G401 (cell line): Measurements from ENCODE around the gene PDK1. TPM values are rescaled to one million over a fixed set of nuclear protein-coding genes. Genes with fewer than 3 reads are reported as not detected.

Experiments used
- DNase-seq: peaks from one replicate; pipeline ENCODE4 v3.0.0-alpha.2; 2015; ENCODE audit warnings: low spot score
- in situ Hi-C: cut with HindIII; loops from 2 replicates; pipeline ENCODE4 v1.10.0; 2016; ENCODE audit warnings: low sequenced_read_pairs, mixed read lengths
- total RNA-seq: library from RNA; depleted of rRNA; stranded (reverse); fragments of >200 nt; shearing (Covaris generic); gene quantifications from 2 replicates; pipeline ENCODE4 v1.2.3, GENCODE V29; 2014; rRNA removed

PDK1 gene
- total RNA-seq, 1 experiment from 2014 or later, result 10.0 TPM

DNA sequence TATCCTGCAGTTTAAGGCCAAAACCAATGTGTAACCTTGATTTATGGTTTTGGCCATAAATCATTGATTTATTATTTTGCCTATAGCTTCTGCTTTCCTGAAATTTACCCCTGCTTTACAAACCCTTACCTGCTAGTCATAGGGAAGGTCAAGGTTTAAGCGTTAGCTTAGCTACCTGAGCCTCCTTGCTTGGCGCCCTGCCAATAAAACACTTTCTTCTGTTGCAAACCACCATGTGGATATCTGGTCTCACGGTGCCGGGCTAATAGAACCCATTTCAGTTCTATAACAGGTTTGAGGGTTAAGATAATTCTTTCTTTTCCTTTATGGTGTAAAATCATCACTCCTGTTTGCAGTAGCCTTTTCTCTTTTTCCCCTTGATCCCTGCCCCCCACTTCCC is 72.2 kb downstream of the PDK1 start:
- in situ Hi-C loops, result no loop called here
- DNase-seq, result no peak

GRCh38 chr2:172629586-172629985 is 73.7 kb downstream of the PDK1 start:
- DNase-seq, result no peak

DNA sequence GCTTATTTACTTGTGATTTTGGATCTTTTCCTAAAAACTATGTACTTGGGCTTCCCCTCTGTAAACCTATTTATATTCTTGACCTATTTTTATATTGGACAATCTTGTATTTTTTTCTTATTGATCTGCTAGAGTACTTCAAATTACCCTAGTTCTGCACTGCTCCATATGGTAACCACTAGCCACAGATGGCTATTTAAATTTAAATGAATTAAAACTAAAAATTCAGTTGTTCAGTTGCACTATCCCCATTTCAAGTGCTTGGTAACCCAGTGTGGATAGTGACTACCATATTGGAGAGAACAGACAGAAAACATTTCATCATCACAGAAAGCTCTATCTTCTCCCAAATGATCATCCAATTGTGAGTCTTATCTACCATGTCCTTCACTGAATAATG is 74.3 kb downstream of the PDK1 start:
- no peak for DNase-seq
- in situ Hi-C loops, result no loop called here

More at GRCh38 chr2:172629586-172629985, 73.7 kb downstream of the PDK1 start:
- in situ Hi-C loops, result no loop called here

DNA sequence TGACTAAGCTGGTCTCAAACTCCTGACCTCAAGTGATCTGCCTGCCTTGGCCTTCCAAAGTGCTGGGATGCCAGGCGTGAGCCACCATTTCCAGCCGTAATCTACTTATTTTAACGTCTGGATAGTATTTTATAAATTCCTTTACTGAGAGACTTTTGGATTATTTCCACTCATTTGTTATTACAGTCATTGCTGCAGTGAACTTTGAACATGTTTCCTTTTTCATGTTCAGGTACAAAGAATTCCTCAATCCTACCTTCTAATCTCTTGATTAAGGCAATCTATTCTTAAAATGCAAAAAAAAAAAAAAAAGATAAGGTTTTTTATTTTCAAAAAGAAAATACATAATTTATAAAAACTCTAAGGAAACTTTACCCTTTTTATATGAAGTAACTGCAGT is 78.6 kb downstream of the PDK1 start:
- in situ Hi-C loops, result no loop called here
- no peak for DNase-seq

GRCh38 chr2:172635548-172635947 is 79.7 kb downstream of the PDK1 start:
- in situ Hi-C loops, result no loop called here
- DNase-seq, result no peak

- no peak for DNase-seq
- in situ Hi-C loops, result no loop called here
These were observed 83.4 kb downstream of the PDK1 start for GRCh38 chr2:172639256-172639655.

- in situ Hi-C loops, result no loop called here
- no peak for DNase-seq
These were observed 83.9 kb downstream of the PDK1 start for GRCh38 chr2:172639823-172640222.

DNA sequence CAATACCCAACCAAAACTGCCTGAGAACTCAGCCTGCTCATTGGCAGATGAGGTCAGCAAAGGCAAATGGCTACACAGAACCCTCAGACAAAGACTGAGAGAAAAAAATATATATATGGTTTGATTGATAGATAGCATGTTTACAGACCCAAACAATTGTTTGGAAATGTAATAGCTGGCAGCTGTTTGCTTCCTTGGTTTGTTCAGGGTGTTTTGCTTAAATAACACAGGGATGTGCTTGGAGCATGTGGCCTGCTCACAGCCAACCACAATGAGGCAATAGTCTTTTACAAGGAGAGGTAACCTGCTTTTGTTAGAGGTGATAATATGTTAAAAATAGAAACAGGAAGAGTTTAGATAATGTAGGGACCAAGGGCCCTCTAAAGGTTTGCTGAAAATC is 84.5 kb downstream of the PDK1 start:
- in situ Hi-C loops, result no loop called here
- DNase-seq, result no peak

DNA sequence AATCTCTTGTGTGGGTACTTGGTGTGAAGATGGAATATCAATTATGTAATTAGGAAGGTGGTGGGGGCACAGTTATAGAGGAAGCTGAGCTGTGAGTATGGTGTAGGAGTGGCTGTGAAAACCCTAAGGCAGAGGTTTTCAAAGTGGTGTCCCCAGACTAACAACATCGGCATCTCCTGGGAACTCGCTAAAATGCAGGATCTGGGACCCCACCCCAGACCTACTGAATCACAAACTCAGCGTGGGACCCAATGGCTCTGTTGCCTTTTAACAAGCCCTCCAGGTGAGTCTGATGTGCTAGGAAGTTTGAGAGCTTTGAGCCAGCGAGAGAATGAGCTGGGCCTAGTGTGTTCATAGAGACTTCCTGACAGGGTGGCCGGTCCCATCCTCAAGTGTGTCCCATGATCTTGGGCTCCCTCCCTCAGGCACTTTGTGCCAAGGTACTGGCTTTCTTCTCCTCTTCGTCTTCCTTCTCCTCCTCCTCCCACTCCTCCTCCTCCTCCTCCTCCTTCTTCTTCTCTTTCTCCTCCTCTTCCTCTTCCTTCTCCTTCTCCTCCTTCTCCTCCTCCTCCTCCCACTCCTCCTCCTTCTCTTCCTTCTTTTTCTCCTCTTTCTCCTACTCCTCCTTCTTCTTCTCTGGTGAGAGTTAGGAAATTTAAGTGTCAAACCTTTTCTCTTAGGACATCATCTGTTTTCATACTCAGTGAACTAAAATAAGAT is 86.6 kb downstream of the PDK1 start:
- no peak for DNase-seq

DNA sequence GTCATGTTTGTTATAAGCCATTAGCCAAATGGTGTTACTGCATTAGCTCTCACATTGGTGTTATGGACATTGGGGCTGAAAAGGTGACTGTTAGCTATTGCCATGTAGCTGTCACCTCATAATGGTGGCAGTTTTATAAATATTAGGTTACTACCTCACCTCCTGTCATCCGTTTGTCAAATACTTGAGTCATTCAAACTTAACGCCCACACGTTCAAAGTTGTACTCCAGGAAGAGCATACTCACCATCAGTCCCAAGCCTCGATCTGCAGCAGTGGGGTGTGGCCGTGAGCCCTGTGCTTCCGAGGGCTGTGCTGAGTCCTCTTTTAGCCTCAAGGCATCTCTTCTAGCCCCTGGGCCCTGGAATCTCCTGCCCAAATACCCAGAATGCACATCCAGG is 87.3 kb downstream of the PDK1 start:
- in situ Hi-C loops, result no loop called here
- DNase-seq, result no peak

More for the DNA sequence above, 86.6 kb downstream of the PDK1 start:
- in situ Hi-C loops, result no loop called here

GRCh38 chr2:172647439-172647838 is 91.5 kb downstream of the PDK1 start:
- no peak for DNase-seq
- in situ Hi-C loops, result no loop called here

DNA sequence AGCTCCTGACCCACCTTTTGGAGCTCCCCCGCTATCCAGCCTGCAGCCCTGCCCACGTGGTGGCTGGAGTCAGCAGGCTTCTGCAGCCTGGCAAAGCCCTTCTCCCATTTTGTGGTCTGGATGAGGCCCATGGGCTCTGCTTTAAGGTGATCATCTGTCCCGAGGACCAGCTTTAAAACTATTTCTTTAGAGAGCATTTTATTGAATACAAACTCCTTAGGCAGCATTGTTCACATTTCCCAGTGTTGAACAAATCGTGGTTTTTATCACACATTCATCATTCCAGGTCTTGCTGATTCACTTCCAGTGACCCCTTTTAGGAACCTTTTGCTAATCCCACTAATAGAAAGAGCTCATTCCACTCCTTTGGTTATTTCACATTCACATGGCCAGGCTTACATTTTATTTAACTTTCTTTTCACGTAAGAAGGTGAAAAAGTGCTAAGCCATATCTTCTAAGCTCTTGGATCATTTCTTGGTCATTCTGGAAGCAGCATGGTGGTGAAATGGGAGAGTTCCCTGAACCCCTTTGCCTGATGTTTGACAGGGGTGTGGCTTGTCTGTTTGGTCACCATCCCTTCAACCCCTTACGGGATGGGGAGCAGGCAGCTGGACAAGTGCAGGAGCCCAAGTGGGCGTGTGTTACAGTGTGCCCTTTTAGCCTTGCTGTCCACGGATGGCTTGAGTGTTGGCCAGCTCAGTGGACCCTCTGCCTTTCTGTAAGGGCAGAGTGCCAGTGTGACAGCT is 99.4 kb downstream of the PDK1 start:
- no peak for DNase-seq

DNA sequence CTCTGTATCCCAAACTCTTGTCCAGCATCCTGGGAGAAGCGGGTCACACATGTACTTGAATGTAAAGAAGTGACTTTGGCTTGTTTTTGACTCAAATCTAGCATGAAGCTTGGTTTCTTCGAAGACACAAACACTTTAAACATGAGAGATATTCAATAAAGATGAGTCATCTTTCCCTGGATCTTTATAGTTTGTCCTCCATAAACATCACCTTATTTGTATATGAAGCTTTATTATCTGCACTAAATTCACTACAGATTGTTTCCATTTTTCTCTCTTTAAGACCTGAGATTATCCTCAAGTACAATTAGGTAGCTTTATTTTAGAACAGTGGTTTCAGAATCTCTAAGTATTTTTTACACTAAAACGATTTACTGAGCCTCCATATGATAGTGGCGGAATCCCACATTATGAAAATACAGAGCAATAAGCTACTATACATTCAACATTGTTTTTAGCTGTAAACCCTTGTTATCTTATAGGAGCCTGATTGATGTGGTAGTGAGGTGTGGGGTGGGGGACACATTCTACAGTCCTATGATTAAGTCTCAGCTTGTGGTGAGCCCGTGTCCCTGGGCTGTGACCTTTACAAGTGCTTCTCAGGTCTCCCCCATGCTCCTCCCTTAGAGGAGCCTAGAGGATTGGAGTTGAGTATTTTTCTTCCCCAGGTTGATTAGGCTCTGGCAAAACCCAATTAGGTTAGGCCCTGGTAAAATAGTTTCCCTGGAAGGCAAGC is 100.1 kb downstream of the PDK1 start:
- in situ Hi-C loops, result no loop called here
- DNase-seq, result no peak

More for the DNA sequence above, 99.4 kb downstream of the PDK1 start:
- in situ Hi-C loops, result no loop called here

Other genes with a start within 250 kb of the PDK1 start
- gene ITGA6, start 128.5 kb upstream of the PDK1 start, total RNA-seq, result 8.2 and 9.3 TPM in 2 replicates
- gene RAPGEF4, start 179.8 kb downstream of the PDK1 start, total RNA-seq, result not detected in 2 replicates